ENCODE measurements around the gene KCNQ5.

- TF ChIP-seq MLX (CRISPR knock-in tag; IDR thresholded peaks at IDR 0.05) (no peak), CTCF (IDR thresholded peaks at IDR 0.05) (no peak), ZNF512 (CRISPR knock-in tag; IDR thresholded peaks at IDR 0.05; ENCODE audit: borderline replicate concordance) (no peak), MAX (CRISPR knock-in tag; IDR thresholded peaks at IDR 0.05) (no peak), NR2C2 (CRISPR knock-in tag; IDR thresholded peaks at IDR 0.05) (no peak), NR3C1 (CRISPR knock-in tag; conservative IDR thresholded peaks at IDR 0.05; ENCODE audit: low read depth) (no peak), SP1 (CRISPR knock-in tag; conservative IDR thresholded peaks at IDR 0.05) (no peak), ZNF416 (CRISPR knock-in tag; IDR thresholded peaks at IDR 0.05) (no peak), ZBTB43 (CRISPR knock-in tag; IDR thresholded peaks at IDR 0.05) (no peak), FOXP1 (CRISPR knock-in tag; IDR thresholded peaks at IDR 0.05; ENCODE audit: borderline replicate concordance) (no peak), ZNF232 (CRISPR knock-in tag; IDR thresholded peaks at IDR 0.05) (no peak), PRDM15 (CRISPR knock-in tag; IDR thresholded peaks at IDR 0.05) (no peak), USF2 (CRISPR knock-in tag; IDR thresholded peaks at IDR 0.05) (no peak)
Measured at GRCh38 chr6:72811971-72812421, 190.1 kb downstream of the KCNQ5 start.

All from WTC11 (cell line).